Activated T-helper 9 cell treated with anti-CD3 and anti-CD28 coated beads, Interleukin-2, amount 50 U/mL, for 16 hours (primary cell): ENCODE results near the gene HHIP.

ENCODE experiments used
- DNase-seq: peaks from one replicate; pipeline ENCODE4 v3.0.0-alpha.2; 2020; ENCODE audit warnings: low read depth

The HHIP gene

DNA sequence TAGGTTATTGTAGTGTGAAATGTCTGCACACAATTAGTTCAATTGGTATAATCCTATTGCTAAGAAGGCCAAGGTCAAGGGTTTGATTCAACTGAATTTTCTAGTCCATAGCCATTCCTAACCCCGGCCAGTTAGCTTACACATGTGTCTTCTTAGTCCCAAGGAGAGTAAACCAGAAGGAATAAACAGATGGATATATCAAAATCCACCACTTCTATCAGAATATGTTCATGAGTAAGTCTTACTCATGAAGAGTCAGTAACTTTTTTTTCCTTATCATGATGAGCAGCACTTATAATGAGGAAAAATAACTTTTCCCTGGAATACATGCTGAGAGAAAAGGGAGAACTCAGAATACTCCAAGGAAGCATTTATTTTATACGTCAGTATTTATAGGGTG lies 9.5 kb downstream of the HHIP start:
- DNase-seq = no peak

DNA sequence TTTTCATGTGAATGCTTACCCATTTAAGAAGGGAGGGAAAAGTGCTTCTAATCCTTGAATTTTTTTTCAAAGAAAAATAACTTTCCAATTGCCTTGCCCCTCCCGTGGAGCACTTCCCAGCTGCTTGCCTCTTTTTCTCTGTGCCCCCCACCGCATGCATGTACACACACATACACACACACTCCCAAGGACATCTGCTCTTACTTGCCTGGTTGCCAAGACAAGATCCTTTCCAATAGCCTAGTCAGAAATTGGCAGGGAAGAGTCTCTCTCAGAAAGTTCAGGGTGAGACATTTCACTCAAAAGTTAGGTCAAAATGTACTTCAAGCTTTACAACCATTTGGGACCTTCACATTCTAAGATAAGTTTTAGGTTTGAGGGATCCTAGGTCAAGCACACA lies 10.9 kb downstream of the HHIP start:
- no peak for DNase-seq

DNA sequence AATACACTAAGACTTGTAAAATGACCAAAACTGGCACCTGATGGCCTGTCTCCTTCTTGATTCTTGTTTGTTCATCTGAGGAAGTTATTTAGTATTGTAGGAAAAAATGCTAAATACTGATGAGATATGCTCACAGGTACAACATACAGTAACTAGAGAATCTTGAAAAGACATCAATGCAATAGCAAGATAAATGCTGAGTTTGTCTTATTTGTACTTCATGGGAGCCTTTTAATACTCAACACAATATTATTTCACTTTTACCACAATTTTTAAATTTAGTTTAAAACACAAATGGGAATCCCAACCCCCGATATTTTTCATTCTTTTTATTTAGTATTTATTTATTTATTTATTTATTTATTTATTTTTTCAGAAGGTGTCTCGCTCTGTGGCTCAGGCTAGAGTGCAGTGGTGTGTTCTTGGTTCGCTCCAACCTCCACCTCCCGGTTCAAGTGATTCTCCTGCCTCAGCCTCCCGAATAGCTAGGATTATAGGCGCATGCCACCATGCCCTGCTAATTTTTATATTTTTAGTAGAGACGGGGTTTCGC lies 12.1 kb downstream of the HHIP start:
- DNase-seq = no peak

DNA sequence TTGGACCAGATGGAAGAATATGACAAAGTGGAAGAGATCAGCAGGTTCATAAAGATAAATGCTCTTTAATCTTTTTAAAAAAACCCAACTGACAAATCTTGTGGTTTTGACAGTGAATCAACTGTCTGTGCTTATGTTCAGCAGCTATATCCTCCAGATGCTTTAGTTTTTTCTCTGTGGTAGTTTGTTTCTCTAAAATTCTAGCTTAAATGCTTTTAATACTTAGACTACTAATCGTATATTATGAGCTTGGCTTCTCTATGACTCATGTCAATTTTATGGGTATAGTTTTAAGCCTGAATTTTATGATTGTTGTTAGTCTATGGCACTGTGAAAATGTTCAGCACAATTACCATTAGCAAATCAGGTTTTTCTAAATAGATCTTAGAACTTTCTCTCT lies 12.9 kb downstream of the HHIP start:
- no peak for DNase-seq

DNA sequence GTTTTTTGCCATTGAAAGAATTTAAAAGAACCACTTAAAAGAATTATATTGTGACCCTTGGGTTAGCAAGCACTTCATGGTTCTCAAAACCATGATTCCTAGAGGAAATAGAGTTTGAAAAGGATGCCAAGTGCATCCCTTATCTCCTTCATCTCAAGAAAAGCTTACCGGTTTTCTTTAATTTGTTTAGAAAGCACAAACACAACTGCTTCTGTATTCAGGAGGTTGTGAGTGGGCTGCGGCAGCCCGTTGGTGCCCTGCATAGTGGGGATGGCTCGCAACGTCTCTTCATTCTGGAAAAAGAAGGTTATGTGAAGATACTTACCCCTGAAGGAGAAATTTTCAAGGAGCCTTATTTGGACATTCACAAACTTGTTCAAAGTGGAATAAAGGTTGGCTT lies 13.5 kb downstream of the HHIP start:
- no peak for DNase-seq

DNA sequence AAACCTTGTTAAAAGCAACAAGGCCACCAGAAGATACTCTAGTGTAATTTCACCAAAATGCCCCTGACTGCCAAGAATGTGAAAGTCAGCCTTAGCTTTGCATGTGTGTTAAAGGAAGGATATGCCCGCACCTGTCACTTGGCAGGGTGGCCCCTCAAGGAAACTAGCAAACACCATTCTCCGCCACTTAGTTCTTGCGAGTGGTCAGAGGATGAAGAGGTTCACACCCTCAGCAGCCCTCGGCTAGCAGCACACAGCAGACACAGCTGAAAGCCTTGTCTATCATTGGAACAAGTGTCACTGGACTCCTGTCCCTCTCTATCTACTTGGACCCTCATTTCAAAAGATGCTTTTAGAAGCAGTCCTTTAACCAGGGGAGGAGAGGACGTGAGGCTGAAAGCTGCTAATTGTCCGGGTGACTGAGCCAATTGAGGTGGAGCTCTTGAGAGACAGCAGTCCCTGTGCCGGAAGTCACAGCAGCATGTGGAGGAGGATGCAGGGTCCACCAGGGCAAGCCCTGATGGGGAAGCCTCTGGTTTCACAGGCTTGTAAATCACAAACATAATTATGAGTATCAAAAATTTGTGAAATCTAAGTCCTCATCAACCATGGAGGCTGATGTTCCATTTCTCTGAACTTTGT lies 18.0 kb downstream of the HHIP start:
- DNase-seq = no peak

DNA sequence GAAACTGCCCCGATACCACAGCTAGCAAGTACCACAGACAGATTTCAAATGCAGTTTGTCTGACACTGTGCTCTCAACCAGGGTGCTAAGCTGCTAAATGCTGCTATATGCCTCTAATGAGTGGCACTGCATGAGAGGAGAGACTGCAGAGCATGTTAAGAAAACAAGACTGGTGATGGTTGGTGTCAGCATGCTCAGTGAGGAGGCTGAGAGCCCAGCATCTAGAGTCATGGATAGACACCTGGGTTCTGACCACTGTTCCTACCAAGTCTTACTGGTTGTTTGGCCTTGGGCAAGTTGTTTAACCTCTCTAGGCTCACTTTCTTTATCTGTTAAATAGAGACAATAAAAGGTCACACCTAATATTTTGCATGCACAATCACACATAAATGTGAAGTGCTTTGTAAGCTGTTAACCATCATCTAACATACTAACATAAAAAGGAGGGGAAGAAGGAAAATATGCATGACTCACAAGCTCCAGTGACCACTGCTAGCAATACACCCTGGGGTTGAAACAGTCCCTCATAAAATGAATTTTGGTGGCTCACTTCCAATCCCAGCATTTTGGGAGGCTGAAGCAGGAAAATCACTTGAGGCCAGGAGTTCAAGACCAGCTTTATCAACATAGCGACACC lies 20.7 kb downstream of the HHIP start:
- DNase-seq = no peak

DNA sequence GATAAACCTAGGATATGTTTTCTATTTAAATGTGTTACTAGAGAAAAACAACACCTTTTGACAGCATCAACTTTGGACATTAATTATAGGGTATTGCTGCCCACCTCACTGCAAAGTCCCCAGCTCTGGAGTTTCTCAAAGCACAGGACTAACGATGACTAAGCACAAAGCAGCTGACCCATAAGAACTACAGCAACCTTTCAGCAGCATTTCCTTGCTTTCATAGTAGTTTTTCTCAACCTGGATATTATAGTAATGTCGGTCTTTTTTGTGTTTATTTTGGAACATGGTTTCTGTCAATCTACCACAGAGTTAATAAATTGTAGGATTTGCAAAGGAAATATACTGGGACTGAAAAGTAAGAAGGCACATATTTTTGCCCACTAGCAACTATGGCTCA lies 21.5 kb downstream of the HHIP start:
- no peak for DNase-seq

DNA sequence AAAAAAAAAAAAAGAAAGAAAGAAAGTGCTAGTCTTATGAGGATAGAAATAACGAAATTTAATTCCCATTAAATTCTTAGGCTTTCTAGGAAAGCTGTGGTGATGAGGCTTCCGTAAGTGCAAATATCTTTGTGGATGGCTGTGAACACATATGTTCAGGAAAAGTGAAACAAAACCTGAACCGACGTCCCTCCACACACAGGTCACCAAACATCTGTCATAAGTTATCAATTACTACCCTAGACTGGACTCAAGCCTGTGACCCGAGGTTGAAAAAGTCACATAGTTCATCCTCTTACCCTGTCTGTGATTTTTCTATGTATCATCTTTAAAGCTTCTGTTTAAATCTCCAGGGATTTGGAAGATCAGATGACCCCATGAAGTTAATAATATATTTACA lies 24.8 kb downstream of the HHIP start:
- no peak for DNase-seq

DNA sequence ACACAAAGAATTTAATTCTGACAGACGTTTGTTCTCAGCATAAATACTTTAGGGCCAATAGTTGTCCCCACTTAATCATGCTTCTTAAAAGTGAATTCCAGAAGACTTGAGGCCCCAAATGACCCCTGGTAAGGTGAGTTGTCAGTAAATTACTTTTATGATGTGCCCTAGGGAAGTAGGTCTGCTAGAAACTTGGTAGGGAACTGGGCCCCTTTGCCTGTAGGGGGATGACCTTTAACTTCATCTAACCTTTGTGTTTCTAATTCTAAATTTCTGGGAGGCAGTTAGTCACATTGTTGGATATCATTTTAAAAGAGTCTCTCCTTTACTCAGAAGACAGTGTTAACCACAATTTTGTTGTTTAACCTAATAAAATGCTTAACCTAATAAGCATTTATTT lies 28.8 kb downstream of the HHIP start:
- no peak for DNase-seq

DNA sequence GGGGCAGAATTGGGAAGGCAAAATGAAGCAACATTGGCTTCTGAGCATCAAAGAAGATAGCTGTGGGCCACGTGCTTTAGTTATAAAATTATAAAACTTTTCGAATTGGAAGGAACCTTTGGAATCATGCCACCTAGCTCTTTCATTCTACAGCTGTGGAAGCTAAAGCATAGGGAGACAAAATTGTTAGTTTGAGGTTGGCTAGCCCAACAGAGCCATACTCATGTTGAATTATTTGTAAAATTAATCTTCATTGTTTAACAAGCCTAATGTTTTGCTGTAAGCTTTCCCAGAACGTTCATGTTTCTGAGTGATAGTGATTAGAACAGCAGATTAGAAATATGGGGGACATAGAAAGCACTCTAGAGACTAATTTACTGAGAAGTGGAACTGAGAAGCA lies 35.9 kb downstream of the HHIP start:
- no peak for DNase-seq

DNA sequence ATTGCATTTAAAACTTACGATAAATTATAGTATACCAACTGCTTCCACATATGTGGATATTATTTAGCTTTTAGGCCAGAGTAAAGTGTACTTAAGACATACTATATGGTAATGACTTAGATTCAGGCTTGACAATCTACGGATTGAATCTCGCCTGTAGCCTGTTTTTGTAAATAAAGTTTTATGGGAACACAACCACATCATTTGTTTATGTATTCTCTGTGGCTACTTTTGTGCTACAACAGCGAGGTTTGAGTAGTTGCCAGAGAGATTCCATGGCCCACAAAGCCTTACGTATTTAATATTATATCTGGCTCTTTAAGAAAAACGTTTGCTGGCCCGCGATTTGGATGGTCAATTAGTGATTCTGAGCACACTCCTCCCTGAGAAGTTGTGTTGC lies 37.6 kb downstream of the HHIP start:
- DNase-seq = no peak

DNA sequence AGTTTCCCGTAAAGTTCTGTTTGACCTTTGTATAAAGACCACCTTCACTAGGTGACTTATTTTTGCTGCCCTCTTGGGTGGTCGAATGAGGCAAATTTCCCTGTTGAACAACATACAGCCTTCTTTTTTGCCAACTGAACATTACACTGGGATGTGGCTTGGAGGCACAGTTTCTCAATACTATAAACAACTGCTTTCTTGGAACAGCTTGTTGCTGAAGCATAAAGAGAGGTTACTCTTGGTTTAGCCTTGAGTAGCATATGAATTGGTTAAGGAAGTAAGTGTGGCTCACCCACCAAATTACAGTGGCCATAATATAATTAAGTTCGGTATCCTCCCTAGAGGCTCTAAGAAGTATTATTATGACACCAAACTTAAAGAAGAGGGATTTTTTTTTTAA lies 40.0 kb downstream of the HHIP start:
- DNase-seq = no peak

DNA sequence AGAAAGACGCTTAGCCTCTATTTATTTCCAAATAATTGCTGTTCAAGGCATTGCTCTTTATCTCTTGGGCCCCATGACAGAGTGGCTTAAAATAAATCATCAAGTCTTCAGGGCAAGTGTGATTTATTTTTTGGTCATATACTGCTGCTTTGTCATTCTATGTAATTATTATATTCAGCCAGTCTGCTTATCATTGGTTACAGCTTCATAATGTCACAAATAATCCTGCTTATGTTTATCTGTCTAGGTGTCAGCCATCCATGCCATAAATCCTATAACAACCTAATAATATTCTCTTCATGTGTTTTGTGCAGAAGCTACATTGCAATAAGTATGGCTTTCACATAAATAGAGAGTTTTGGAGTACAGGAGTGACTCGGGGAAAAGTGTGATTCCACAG lies 41.0 kb downstream of the HHIP start:
- DNase-seq = no peak

DNA sequence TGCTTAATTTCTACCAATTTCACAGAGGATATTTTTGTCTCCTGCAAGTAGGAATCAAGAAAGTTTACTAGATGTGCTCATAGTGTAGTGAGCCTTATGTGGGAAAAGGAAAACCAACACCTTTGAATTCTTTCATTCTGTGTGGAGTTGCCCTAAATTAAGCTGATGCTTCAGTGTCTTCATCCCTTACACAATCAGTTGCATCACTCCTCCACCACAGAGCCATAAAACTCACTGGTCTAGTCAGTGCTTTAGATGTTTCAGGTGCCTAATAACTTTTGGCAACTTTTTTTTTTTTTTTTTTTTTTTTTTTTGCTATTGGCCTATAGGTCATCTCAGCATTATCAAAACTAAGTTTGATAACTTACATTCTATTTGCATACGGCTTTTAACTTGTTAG lies 41.5 kb downstream of the HHIP start:
- no peak for DNase-seq

DNA sequence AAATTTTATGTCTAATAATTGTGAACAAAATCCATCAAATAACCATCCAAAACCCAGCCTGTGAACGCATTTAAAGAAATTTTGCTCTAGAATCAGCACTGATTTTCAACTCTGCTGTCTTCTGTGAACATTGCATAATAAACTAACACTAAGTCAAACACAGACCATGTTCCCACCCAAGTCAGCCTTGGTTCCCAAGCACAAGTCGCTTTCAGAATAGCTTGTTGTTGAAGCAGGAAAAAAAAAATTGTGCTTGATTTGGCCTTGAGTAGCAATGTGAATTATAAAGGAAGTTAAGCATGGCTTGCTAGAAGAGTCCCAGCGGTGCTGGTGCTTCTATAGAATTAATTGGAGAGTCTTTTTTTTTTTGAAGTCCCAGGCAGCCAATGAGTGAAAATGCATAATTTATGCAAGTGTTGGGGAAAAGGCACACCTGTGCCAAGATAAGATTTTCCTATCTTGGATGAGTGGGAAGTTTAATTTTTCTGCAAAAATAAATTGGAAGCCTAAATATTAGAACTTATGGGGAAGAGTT lies 42.1 kb downstream of the HHIP start:
- no peak for DNase-seq

DNA sequence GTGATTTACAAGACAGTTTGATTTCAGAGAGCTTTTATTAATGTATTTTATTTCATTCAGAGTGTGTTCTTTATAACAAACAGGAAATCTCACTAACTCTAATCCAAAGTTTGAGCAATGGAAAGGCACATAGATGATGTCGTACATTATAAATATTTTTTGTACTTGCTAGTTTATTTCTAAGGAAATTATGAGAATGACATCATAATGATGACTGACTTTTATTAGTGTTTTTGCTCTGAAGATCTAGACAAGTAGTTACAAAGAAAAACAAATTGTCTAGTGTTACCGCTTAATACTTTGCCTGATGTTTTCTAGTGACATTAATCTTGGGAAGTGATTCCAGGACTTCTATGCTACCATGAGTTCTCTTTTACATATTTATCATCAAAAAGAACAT lies 43.2 kb downstream of the HHIP start:
- no peak for DNase-seq

DNA sequence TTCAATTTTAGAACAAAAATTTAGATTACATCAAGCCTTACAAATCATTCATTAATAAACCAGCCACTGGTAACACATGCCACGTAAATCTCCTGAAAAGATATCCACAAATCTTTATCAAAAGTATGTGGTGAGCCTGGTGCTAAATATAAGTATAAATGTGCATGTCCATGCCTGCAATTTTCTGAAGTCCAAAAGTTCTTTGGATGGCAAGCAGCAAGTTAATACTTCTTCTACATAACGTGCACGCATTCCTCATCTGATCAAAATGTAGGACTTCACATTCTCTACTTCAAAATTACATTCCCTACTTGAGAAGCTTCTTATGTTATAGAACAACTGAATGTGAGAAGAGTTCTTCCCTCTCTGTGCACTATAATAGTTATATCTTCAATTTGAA lies 49.8 kb downstream of the HHIP start:
- no peak for DNase-seq

DNA sequence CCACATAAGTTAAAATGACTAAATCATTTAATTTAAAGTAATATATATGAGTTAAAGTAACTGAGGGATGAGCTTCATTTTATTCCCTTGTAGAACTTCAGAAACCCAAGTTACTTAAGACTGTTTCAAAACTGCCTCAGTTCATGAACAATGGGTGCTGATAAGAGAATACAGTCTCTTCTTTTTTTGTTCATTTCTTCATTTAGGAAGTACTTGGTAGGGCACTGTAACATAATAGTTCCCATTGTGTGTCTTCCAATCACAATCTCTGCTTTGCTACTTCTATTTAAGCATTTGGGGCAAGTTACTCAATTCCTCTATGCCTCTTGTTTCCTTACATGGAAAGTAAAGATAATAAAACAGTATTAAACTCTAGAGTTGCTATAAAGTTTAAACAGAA lies 50.4 kb downstream of the HHIP start:
- DNase-seq = no peak

DNA sequence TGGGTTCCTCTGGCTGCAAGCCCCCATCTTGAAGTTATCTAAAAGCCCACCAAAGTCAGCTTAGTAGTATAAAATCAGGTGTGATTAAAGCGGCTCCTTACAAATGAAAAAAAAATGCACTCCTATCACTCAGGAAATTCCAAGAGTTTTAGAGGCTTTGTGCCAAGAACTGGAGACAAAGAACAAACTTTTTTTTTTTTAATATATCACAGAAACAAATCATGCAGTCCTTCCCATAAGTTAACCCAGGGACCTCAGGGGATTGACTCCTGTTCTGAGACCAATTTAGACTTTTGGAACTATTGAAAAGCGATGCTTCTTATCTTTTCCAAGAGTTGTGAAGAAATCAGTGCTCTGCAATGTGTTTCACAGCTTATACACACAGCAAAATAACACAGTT lies 53.6 kb downstream of the HHIP start:
- no peak for DNase-seq

DNA sequence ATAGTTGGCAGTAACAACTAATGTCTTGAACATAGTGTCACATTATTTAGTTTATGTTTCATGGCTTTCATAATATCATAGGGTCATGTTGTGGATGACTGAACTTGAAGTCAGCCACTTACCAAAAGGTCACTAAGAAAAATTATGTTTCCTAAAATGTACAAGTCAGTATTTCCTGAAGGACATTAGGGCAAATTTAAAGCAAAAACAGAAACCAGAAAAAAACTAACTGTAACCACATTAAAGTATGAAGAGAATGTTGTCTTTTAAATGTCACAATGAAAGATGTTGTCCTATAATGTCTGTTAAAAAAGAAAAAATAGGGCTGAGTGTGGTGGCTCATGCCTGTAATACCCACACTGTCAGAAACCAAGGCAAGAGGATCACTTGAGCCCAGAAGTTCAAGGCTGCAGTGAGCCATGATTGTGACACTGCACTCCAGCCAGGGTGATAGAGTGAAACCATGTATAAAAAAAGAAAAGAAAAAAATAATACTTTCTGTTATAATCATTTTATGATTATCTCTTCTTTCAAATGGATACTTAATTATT lies 55.8 kb downstream of the HHIP start:
- DNase-seq = no peak

DNA sequence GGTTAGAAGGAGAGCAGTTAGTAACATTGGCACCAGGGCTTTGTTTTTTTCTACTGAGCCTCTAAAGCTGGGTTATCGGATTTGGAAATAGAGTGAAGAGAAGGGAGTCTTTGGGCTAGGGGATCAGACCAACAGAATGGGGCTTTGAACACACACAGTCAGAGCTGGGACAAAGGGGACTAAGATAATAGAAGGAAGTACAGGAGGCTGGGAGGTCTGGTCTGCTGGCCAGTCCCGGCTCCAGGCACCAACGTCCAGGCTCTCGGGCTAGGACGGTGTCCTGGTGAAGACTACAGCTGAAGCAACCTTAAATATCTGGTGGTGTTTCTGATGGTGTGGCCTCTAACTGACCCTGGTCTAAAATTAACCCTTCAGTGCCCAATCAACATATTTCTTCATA lies 57.5 kb downstream of the HHIP start:
- no peak for DNase-seq
